ENCODE results near the gene UVSSA. TPM values are rescaled to one million over a fixed set of nuclear protein-coding genes. Genes with fewer than 3 reads are reported as not detected.

The UVSSA gene
- total and polyA plus RNA-seq, 8 donors = 9.2 to 30.9 (median 14.5) TPM

DNA sequence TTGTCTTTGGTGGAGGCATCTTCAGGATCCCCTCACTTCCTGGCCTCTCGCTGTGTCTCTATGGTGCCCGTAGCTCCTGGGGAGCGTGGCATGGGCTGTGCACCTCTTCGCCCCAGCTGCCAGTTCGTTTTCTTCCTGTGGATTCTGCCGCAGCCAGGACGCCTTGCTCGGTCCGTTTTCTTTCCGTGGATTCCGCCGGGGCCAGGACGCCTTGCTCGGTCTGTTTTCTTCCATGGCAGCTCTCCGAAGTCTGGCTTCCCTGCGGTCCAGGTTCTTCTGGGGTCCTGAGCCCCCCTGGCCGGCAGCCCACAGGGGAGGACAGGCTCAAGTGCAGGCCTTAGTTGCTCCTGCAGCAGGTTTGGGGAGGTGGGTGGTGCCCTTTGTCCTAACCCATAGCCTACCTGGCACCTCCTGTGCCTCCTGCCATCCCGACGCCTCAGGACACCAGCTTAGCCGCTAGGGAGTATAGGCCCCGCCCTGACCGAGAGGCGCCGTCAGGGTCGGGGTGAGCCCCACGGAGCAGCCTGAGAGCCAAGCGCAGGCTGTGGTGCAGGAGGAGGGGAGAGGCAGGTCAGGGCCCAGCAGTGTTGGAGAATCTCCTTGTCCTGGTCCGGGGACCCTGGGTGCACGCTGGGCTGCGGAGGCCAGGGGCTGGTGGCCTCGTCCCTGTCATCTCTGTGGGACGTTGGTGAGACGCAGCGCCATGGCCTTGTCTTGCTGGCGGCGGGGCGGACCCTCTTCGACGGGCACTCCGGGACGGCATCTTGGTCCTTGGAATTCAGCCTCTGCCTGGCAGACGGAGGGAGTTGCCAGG is 27.1 kb downstream of the UVSSA start:
- FAIRE-seq (no peak), DNase-seq (peak in 3 of 6 donors; percentile 14 to 68 (median 43)), ATAC-seq (no peak)
- TF ChIP-seq, protein P1, sequence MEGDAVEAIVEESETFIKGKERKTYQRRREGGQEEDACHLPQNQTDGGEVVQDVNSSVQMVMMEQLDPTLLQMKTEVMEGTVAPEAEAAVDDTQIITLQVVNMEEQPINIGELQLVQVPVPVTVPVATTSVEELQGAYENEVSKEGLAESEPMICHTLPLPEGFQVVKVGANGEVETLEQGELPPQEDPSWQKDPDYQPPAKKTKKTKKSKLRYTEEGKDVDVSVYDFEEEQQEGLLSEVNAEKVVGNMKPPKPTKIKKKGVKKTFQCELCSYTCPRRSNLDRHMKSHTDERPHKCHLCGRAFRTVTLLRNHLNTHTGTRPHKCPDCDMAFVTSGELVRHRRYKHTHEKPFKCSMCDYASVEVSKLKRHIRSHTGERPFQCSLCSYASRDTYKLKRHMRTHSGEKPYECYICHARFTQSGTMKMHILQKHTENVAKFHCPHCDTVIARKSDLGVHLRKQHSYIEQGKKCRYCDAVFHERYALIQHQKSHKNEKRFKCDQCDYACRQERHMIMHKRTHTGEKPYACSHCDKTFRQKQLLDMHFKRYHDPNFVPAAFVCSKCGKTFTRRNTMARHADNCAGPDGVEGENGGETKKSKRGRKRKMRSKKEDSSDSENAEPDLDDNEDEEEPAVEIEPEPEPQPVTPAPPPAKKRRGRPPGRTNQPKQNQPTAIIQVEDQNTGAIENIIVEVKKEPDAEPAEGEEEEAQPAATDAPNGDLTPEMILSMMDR (IDR thresholded peaks at IDR 0.05) = no peak
- H3K27me3 ChIP-seq = no peaks in the 10 kb centered on the region
- no peaks in the 10 kb centered on the region for H3K9me3 ChIP-seq
- H3K36me3 ChIP-seq = peaks cover 0 to 8% (median 0%) of the 10 kb centered on the region in 3 donors
- 95% methylated on average over 42 of the region's 42 CpGs for WGBS, 2 donors
- H3K27ac ChIP-seq = no peak overlapping the region
- no peak overlapping the region for H3K4me3 ChIP-seq
- intact Hi-C loops (cut with DNase I) = no loop called here
- no peaks in the 10 kb centered on the region for H3K4me1 ChIP-seq

DNA sequence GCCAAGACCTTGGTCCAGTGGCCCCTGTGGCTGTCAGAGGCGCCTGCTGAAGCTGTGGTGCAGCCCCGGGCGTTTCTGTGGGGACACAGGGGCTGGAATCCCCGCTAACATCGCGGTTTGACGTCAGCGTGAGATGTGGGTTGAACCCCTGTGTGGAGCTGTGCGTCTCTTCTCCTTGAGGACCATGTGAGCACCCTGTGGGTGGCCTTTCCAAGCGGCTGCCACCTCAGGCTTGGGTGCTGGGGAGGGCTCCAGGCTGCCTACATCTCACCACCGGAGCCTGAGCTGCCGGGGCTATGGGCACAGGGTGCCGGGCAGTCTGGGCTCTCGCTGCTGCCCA is 27.7 kb downstream of the UVSSA start:
- 94 to 99% methylated on average over 14 of the region's 14 CpGs for WGBS, 2 donors
- FAIRE-seq = no peak
- ATAC-seq = no peak
- Histone ChIP-seq H3K9me3 (no peaks in the 10 kb centered on the region), H3K36me3 (peaks cover 0 to 8% (median 0%) of the 10 kb centered on the region in 3 donors), H3K4me3 (no peak overlapping the region), H3K4me1 (no peaks in the 10 kb centered on the region), H3K27me3 (no peaks in the 10 kb centered on the region), H3K27ac (no peak overlapping the region)
- TF ChIP-seq, protein P1 (IDR thresholded peaks at IDR 0.05) = no peak
- intact Hi-C loops (cut with DNase I) = no loop called here
- DNase-seq = peak in 2 of 6 donors; percentile 13 to 40

DNA sequence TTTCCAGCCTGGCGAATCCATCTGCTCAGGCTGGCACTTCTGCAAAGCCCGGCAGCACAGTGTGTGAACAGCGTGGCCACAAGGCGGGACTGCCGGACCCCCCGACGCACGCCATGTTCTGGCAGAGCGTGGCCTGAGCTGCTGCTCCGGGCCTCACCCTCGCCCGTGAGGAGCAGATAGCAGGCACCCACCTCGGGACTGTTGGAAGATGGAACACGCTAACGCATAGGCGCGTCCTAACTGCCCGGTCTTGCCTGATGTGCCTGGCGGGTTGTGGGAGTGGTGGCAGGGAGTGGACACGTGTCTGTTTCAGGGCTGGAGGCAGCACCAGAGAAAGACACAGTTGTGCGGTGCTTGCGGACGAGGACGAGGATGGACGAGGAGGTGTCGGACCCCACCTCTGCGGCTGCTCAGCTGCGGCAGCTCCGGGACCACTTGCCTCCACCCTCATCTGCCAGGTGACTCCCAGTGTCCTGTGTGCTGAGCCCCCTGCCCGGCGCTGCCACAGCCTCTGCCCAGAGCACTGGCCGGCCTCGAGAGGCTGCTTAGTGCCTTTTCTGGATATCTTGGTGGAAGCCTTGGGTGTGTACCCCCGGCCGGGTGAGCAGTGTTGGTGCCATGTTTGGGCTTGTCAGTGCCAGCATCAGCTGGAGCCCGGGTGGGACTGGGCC is 28.2 kb downstream of the UVSSA start:
- no peak overlapping the region for H3K27ac ChIP-seq
- H3K4me3 ChIP-seq = no peak overlapping the region
- TF ChIP-seq, protein P1 (IDR thresholded peaks at IDR 0.05) = no peak
- no peaks in the 10 kb centered on the region for H3K9me3 ChIP-seq
- WGBS, 2 donors = 96% methylated on average over 36 of the region's 36 CpGs
- no peaks in the 10 kb centered on the region for H3K27me3 ChIP-seq
- ATAC-seq (no peak), FAIRE-seq (no peak), DNase-seq (peak in 4 of 6 donors; percentile 0 to 65 (median 28))
- intact Hi-C loops (cut with DNase I) = no loop called here
- H3K4me1 ChIP-seq = no peaks in the 10 kb centered on the region
- H3K36me3 ChIP-seq = peaks cover 0 to 8% (median 0%) of the 10 kb centered on the region in 3 donors

DNA sequence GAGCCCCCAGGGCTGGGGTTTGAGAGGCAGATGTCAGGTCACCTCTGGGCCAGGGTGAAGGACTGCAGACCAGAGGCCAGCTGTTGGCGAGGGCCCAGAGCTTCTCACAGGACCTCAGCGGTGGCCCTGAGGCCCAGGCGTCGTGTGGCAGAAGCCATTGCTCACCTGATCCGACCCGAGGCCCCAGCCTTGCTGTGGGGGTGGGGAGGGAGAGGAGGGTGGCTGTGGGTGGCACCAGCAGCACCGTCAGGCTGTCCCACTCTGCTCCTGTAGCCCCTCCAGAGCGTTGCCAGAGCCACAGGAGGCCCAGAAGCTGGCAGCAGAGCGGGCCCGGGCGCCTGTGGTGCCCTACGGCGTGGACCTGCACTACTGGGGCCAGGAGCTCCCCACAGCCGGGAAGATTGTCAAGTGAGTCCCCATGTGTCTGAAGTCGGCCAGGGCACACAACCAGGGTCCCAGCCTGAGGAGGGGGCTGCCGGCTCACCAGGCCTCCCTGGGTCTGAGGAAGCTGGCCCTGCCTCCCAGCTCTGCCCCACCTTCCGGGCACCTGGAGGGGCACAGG is 28.8 kb downstream of the UVSSA start:
- Histone ChIP-seq H3K27ac (no peak overlapping the region), H3K27me3 (no peaks in the 10 kb centered on the region), H3K4me1 (no peaks in the 10 kb centered on the region), H3K4me3 (no peak overlapping the region), H3K36me3 (peaks cover 0 to 8% (median 0%) of the 10 kb centered on the region in 3 donors), H3K9me3 (no peaks in the 10 kb centered on the region)
- intact Hi-C loops (cut with DNase I) = no loop called here
- WGBS, 2 donors = 90 to 97% methylated on average over 15 to 17 of the region's 17 CpGs
- peak in 4 of 6 donors; percentile 1 to 68 (median 39) for DNase-seq
- TF ChIP-seq, protein P1 (IDR thresholded peaks at IDR 0.05) = no peak
- ATAC-seq = no peak
- no peak for FAIRE-seq

Measured in pancreas (tissue), 10 donors.